Fibroblast of pulmonary artery (primary cell): Measurements from ENCODE around the gene KDM4C.
"Not testable (repeated sequence)": the region's sequence is repeated elsewhere in the genome, so short reads cannot be mapped to it uniquely, and the experiment has no call there.

Source experiments
- DNase-seq: peaks from one replicate; pipeline ENCODE4 v3.0.0-alpha.2; 2010; ENCODE audit warnings: low read depth
- H3K4me3 ChIP-seq: replicated peaks from 2 replicates; pipeline ENCODE4 v1.5.1; 2011; ENCODE audit warnings: low read depth, mild to moderate bottlenecking, control low read depth, low read length, moderate library complexity
- CTCF ChIP-seq: IDR thresholded peaks from 2 replicates; pipeline ENCODE4 v1.5.1; 2011; ENCODE audit warnings: mild to moderate bottlenecking, control low read depth, low read length, inconsistent platforms; ENCODE audit errors: missing control alignments

KDM4C gene

GRCh38 chr9:6783753-6784152 is 26.0 kb downstream of the KDM4C start:
- DNase-seq, result no peak
- no peak overlapping the region for H3K4me3 ChIP-seq
- no peak for TF ChIP-seq CTCF

DNA sequence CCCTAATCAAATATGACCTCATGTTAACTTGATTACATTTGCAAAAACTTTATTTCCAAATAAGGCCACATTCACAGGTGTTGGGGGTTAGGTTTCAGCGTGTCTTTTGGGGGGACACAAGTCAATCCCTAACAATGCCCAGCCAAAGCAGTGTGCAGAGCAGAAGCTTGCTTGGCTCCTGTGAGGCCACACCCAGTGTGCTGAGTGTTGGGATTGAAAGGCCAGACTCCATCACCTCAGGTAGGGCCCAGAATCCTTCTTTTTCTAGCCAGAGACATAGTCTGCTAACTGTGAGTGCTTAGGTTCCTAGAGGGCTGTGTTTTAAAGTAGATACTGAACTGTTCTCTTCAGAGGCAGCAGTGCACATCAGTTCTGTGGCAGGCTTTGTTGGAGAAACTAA is 27.9 kb downstream of the KDM4C start:
- no peak for DNase-seq
- no peak for TF ChIP-seq CTCF
- no peak overlapping the region for H3K4me3 ChIP-seq

DNA sequence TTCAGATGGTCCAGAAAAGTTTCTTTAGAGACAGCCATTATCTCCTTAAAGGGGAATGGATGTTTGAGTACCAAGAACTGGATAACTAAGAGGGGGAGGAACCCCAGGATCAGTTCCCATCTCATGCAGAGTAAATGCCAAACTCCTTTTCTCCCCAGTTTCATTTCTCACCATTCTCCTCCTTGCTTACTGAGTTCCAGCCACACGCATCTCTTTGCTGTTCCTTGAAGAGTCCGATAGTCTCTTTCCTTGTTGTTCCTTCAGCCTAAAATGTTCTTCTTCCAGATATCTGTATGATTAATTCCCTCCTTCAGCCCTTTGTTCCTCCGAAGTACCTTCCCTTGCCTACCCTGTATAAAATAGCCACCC is 30.0 kb downstream of the KDM4C start:
- DNase-seq, result peak; percentile 4
- peak overlapping the region; percentile 24 for H3K4me3 ChIP-seq
- no peak for TF ChIP-seq CTCF

DNA sequence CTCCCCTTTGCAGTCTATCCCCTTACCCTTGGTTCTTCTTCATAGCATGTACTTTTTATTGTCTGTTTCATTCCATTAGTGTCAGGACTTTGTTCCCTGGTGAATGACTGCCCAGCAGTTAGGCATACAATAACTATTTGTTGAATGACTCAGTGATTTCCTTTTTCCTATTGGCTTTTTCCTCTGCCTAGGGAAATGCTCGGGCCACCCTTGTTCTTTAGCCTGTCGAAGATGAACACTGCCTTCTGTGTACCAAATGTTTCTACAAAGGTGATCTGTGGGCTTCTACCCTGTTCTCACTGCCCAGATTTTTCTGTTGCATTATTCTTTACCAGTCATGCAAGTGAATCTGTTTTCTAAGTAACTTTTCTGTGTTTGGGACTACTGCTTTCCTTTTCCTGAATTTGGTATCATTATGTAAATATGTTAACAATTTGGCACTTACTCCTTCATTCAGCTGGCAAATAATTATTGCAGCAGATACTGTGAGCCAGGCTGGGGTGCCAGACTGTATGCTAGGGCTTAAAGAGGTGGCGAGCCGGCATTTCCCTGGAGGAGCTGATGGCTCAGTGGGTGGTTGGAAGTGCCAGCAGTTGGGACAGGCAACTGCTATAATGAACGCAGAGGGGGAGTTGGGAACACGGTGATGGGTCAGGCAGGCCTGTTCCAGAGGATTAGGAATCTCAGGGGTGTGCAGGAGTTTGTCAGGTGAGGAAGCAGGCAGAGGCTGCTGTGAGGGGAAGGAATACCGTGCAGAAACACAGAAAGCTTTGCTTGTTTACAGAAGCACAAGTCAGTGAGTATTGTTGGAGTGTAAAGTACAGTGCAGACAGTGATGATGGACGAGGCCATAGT is 30.6 kb downstream of the KDM4C start:
- peak; percentile 57 for DNase-seq
- no peak for TF ChIP-seq CTCF
- H3K4me3 ChIP-seq, result peak overlapping the region; percentile 24

- DNase-seq, H3K4me3 ChIP-seq: not testable (repeated sequence)
These were observed 31.2 kb downstream of the KDM4C start for GRCh38 chr9:6789017-6789338.

DNA sequence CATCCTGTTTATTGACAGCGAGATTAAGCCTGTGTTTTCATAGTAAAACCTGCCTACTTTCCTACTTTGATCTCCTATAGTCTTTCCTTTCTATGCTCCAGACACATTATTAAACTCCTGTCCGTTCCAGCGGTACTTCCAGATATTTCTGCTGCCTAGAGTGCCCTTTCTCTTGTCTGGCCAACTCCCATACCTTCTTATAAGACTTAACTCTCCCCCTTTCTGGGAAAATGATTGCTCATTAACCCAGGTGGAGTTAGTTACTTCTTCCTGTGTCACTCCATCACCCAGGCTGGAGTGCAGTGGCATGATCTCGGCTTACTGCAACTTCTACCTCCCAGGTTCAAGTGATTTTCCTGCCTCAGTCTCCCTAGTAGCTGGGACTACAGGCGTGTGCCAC is 33.1 kb downstream of the KDM4C start:
- H3K4me3 ChIP-seq, result no peak overlapping the region
- DNase-seq, result no peak
- no peak for TF ChIP-seq CTCF

DNA sequence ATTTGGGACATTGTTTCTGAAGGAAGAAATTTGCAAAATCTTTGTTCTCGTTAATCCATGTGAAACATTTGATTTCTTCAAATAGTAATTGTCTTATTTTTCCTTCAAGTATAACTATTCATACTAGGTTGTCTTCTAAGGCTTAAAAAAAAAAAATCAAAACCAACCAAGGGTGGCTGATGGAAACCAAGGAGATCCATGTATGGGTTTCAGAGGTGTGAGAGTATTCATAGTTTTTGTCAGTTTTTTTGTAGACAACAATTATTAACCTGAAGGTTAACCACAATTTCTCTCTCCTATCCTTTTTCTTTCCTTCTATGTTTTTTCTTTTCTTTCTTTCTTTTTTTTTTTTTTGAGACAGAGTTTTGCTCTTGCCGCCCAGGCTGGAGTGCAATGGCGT is 35.4 kb downstream of the KDM4C start:
- DNase-seq, result no peak
- no peak for TF ChIP-seq CTCF
- H3K4me3 ChIP-seq, result no peak overlapping the region
